T follicular helper cell (primary cell): ENCODE data around the gene FGF4.

Source experiments
- DNase-seq: peaks from one replicate; pipeline ENCODE4 v3.0.0-alpha.2; 2020; ENCODE audit warnings: low read depth

FGF4 gene

GRCh38 chr11:69807106-69807815 lies 32.1 kb upstream of the FGF4 start:
- no peak for DNase-seq

- no peak for DNase-seq
These were observed 29.8 kb upstream of the FGF4 start for GRCh38 chr11:69804769-69805508.

- no peak for DNase-seq
These were observed 28.6 kb upstream of the FGF4 start for GRCh38 chr11:69803604-69804218.

- DNase-seq = no peak
These were observed 27.9 kb upstream of the FGF4 start for GRCh38 chr11:69803022-69803421.

- DNase-seq = no peak
These were observed 27.4 kb upstream of the FGF4 start for GRCh38 chr11:69802590-69802989.

GRCh38 chr11:69801513-69802335 lies 26.6 kb upstream of the FGF4 start:
- no peak for DNase-seq

GRCh38 chr11:69800278-69800677 lies 25.1 kb upstream of the FGF4 start:
- DNase-seq = no peak

- no peak for DNase-seq
These were observed 24.4 kb upstream of the FGF4 start for GRCh38 chr11:69799582-69799981.

- DNase-seq = no peak
These were observed 24.0 kb upstream of the FGF4 start for GRCh38 chr11:69799097-69799496.

GRCh38 chr11:69797737-69798528 lies 22.8 kb upstream of the FGF4 start:
- DNase-seq = no peak

GRCh38 chr11:69797156-69797555 lies 22.0 kb upstream of the FGF4 start:
- no peak for DNase-seq

GRCh38 chr11:69796063-69796462 lies 20.9 kb upstream of the FGF4 start:
- DNase-seq = no peak

GRCh38 chr11:69791276-69792180 lies 16.4 kb upstream of the FGF4 start:
- no peak for DNase-seq

GRCh38 chr11:69788956-69789355 lies 13.8 kb upstream of the FGF4 start:
- DNase-seq = no peak

- DNase-seq = no peak
These were observed 12.8 kb upstream of the FGF4 start for GRCh38 chr11:69787906-69788305.

GRCh38 chr11:69787457-69787856 lies 12.3 kb upstream of the FGF4 start:
- no peak for DNase-seq

GRCh38 chr11:69781241-69781640 lies 6.1 kb upstream of the FGF4 start:
- no peak for DNase-seq

- DNase-seq = no peak
These were observed 3.2 kb upstream of the FGF4 start for GRCh38 chr11:69778373-69778772.

GRCh38 chr11:69774354-69775162 lies 583 bp downstream of the FGF4 start:
- DNase-seq = no peak
